Naive thymus-derived CD4-positive, alpha-beta T cell (primary cell): ENCODE data around the gene RTN4. TPM values are rescaled to one million over a fixed set of nuclear protein-coding genes. Genes with fewer than 3 reads are reported as not detected.

Experiments used
- ATAC-seq: fragments of 150-1000 bp; cut with Tn5 transposase; 2 replicates; pipeline ENCODE4 v1.10.0; 2021; ENCODE audit warnings: mild to moderate bottlenecking, moderate library complexity
- CTCF ChIA-PET: fragments of 350-600 bp; sonication (Branson Sonifier 250); formaldehyde crosslinking; loops from one replicate; lab custom pipeline; 2021; ENCODE audit warnings: antibody characterized with exemption; lab: Charles Lee
- POLR2A ChIA-PET: fragments of 350-600 bp; sonication (Branson Sonifier 250); formaldehyde crosslinking; loops from one replicate; lab custom pipeline; 2021; ENCODE audit warnings: antibody characterized with exemption, inconsistent platforms; lab: Charles Lee
- DNase-seq, 9 donors: peaks; one replicate each; pipeline versions ENCODE4 v3.0.0 to v3.0.0-alpha.2; 2020 to 2022; ENCODE audit warnings: mixed read lengths in 1 of 9
- H3K27ac ChIP-seq: one replicate; pipeline ENCODE4 v1.7.0; 2013; ENCODE audit warnings: mild to moderate bottlenecking, low read depth, low read length, moderate library complexity
- H3K27me3 ChIP-seq, 2 donors: one replicate each; pipeline ENCODE4 v1.7.0; 2013; ENCODE audit warnings: low read length in 2 of 2, mild to moderate bottlenecking in 2 of 2, moderate library complexity in 2 of 2; ENCODE audit not compliant: control insufficient read depth in 2 of 2, insufficient read depth in 2 of 2
- H3K36me3 ChIP-seq, 3 experiments: 1 replicate in 2 of 3; 2 replicates in 1 of 3; pipeline ENCODE4 v1.7.0; 2013; ENCODE audit warnings: low read length in 3 of 3, mild to moderate bottlenecking in 3 of 3, moderate library complexity in 1 of 3; ENCODE audit not compliant: insufficient read depth in 3 of 3, control insufficient read depth in 2 of 3
- H3K4me1 ChIP-seq, 2 donors: one replicate each; pipeline ENCODE4 v1.7.0; 2013; ENCODE audit warnings: low read length in 2 of 2, mild to moderate bottlenecking in 2 of 2, moderate library complexity in 1 of 2; ENCODE audit not compliant: control insufficient read depth in 2 of 2, insufficient read depth in 2 of 2
- H3K4me3 ChIP-seq: 2 replicates; pipeline ENCODE4 v1.7.0; 2013; ENCODE audit warnings: mild to moderate bottlenecking, low read length
- H3K9me3 ChIP-seq, 3 experiments: 1 replicate in 2 of 3; 2 replicates in 1 of 3; pipeline ENCODE4 v1.7.0; 2013; ENCODE audit warnings: low read length in 3 of 3; ENCODE audit not compliant: control insufficient read depth in 2 of 3
- H3K27ac Mint-ChIP-seq, 9 donors: one replicate each; pipeline ENCODE4 v1.8.0; 2020 to 2022; ENCODE audit warnings: mixed read lengths in 9 of 9, mild to moderate bottlenecking in 8 of 9, moderate library complexity in 5 of 9, inconsistent platforms in 2 of 9
- H3K27me3 Mint-ChIP-seq, 5 donors: one replicate each; pipeline ENCODE4 v1.8.0; 2021 to 2022; ENCODE audit warnings: mixed read lengths in 5 of 5, mild to moderate bottlenecking in 1 of 5
- H3K36me3 Mint-ChIP-seq, 5 donors: one replicate each; pipeline ENCODE4 v1.8.0; 2020 to 2022; ENCODE audit warnings: mixed read lengths in 5 of 5, mild to moderate bottlenecking in 3 of 5, inconsistent platforms in 1 of 5
- H3K4me1 Mint-ChIP-seq, 7 donors: one replicate each; pipeline ENCODE4 v1.8.0; 2020 to 2022; ENCODE audit warnings: mixed read lengths in 7 of 7, mild to moderate bottlenecking in 3 of 7, inconsistent platforms in 1 of 7
- H3K4me3 Mint-ChIP-seq, 10 donors: one replicate each; pipeline ENCODE4 v1.8.0; 2020 to 2022; ENCODE audit warnings: mild to moderate bottlenecking in 10 of 10, mixed read lengths in 10 of 10, moderate library complexity in 6 of 10, inconsistent platforms in 2 of 10
- H3K9me3 Mint-ChIP-seq, 11 donors: one replicate each; pipeline ENCODE4 v1.8.0; 2020 to 2022; ENCODE audit warnings: mixed read lengths in 11 of 11, mild to moderate bottlenecking in 4 of 11, inconsistent platforms in 1 of 11, moderate library complexity in 1 of 11
- intact Hi-C, 2 donors: fragments of 100-400 bp; cut with micrococcal nuclease; formaldehyde crosslinking; loops; one replicate each; pipeline ENCODE4 v1.15.1; 2023
- polyA plus RNA-seq, 2 donors: library from polyadenylated mRNA; unstranded; fragments of 300-500 nt; fragmentation: Illumina TruSeq; gene quantifications; one replicate each; pipeline ENCODE4 v1.2.3, GENCODE V29; 2021
- total RNA-seq, 6 experiments: library from RNA in 5 of 6; stranded (reverse) in 5 of 6; gene quantifications; 1 replicate in 5 of 6; 2 replicates in 1 of 6; pipeline ENCODE4 v1.2.3 and lab custom pipeline; 2021 to 2026

The RTN4 gene
- total and polyA plus RNA-seq, 7 experiments from 2014 or later = 59.6 to 126 (median 65.1) TPM

- Histone ChIP-seq H3K4me1 (peaks cover 5 to 21% of the 10 kb centered on the region in 2 donors), H3K27ac (no peak overlapping the region), H3K4me3 (no peak overlapping the region), H3K27me3 (no peaks in the 10 kb centered on the region), H3K9me3 (no peaks in the 10 kb centered on the region), H3K36me3 (no peaks in the 10 kb centered on the region)
- Mint-ChIP-seq H3K27ac (peak overlapping the region in 6 of 9 donors; percentile 9 to 78 (median 53)), H3K4me3 (peak overlapping the region in 7 of 10 donors; percentile 37 to 68 (median 58)), H3K4me1 (peaks cover 38 to 74% (median 65%) of the 10 kb centered on the region in 7 donors), H3K9me3 (peaks cover 0 to 29% (median 13%) of the 10 kb centered on the region in 11 donors), H3K36me3 (peaks cover 4 to 29% (median 25%) of the 10 kb centered on the region in 5 donors), H3K27me3 (no peaks in the 10 kb centered on the region)
- ATAC-seq = peak; percentile 87
- ChIA-PET POLR2A (interaction anchor here (0.6 to 2.2 kb wide), 4 partner anchors 17 to 502 kb away, joined by 3 to 7 read pairs (median 4); partner anchors contain the start of gene RTN4), CTCF (no interaction called here)
- peak in 6 of 9 donors; percentile 20 to 53 (median 45) for DNase-seq
- intact Hi-C loops = no loop called here
Observed at GRCh38 chr2:55033076-55033742, 17.0 kb downstream of the RTN4 start.

DNA sequence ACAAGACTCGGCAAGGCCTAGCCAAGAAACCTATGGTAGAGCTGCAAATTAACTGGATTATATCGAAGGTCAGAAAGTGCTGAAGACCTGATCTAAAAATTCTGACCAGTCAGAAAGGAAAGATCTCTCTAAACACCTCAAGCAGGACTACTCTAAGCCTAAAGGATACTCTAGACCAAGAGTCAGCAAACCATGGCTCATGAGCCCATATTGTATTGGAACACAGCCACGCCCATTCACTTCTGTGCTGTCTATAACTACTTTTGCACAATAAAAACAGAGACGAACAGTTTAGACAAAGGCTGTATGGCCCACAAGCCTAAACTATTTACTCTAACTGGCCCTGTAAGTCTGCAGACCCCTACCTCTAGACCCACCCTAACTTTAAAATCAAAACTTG is 18.7 kb downstream of the RTN4 start:
- Mint-ChIP-seq H3K27ac (peak overlapping the region in 2 of 9 donors; percentile 21 to 57), H3K36me3 (peaks cover 4 to 12% (median 9%) of the 10 kb centered on the region in 5 donors), H3K4me3 (peak overlapping the region in 1 of 10 donors; percentile 1), H3K4me1 (peaks cover 33 to 57% (median 52%) of the 10 kb centered on the region in 7 donors), H3K9me3 (peaks cover 0 to 14% (median 8%) of the 10 kb centered on the region in 11 donors), H3K27me3 (no peaks in the 10 kb centered on the region)
- Histone ChIP-seq H3K4me3 (no peak overlapping the region), H3K36me3 (no peaks in the 10 kb centered on the region), H3K27ac (no peak overlapping the region), H3K27me3 (no peaks in the 10 kb centered on the region), H3K4me1 (peaks cover 11 to 38% of the 10 kb centered on the region in 2 donors), H3K9me3 (no peaks in the 10 kb centered on the region)
- no peak for ATAC-seq
- DNase-seq = no peak
- CTCF ChIA-PET = no interaction called here
- POLR2A ChIA-PET = interaction anchor here (0.5 to 0.6 kb wide), 2 partner anchors 232 to 475 kb away, joined by 3 read pairs; no protein-coding TSS in a partner anchor
- intact Hi-C loops = no loop called here

GRCh38 chr2:55030766-55031165 is 19.5 kb downstream of the RTN4 start:
- no peaks in the 10 kb centered on the region for H3K27me3 Mint-ChIP-seq
- peaks cover 0 to 12% (median 6%) of the 10 kb centered on the region in 11 donors for H3K9me3 Mint-ChIP-seq
- intact Hi-C loops = no loop called here
- peaks cover 2 to 10% (median 6%) of the 10 kb centered on the region in 5 donors for H3K36me3 Mint-ChIP-seq
- no peak overlapping the region for H3K27ac ChIP-seq
- CTCF ChIA-PET = interaction anchor here (0.6 kb wide), 1 partner anchor 239 kb away, joined by 3 read pairs; no protein-coding TSS in a partner anchor
- peak overlapping the region in 1 of 10 donors; percentile 1 for H3K4me3 Mint-ChIP-seq
- H3K36me3 ChIP-seq = no peaks in the 10 kb centered on the region
- H3K27me3 ChIP-seq = no peaks in the 10 kb centered on the region
- POLR2A ChIA-PET = no interaction called here
- no peaks in the 10 kb centered on the region for H3K9me3 ChIP-seq
- H3K27ac Mint-ChIP-seq = peak overlapping the region in 2 of 9 donors; percentile 21 to 57
- ATAC-seq = no peak
- DNase-seq = no peak
- peaks cover 35 to 53% (median 48%) of the 10 kb centered on the region in 7 donors for H3K4me1 Mint-ChIP-seq
- no peak overlapping the region for H3K4me3 ChIP-seq
- H3K4me1 ChIP-seq = peaks cover 14 to 45% of the 10 kb centered on the region in 2 donors

- CTCF ChIA-PET = interaction anchor here (0.6 to 1.0 kb wide), 2 partner anchors 12 to 15 kb away, joined by 3 read pairs; no protein-coding TSS in a partner anchor
- ATAC-seq = no peak
- peak overlapping the region in 2 of 10 donors; percentile 27 to 36 for H3K4me3 Mint-ChIP-seq
Observed at GRCh38 chr2:55029098-55029497, 21.2 kb downstream of the RTN4 start.

DNA sequence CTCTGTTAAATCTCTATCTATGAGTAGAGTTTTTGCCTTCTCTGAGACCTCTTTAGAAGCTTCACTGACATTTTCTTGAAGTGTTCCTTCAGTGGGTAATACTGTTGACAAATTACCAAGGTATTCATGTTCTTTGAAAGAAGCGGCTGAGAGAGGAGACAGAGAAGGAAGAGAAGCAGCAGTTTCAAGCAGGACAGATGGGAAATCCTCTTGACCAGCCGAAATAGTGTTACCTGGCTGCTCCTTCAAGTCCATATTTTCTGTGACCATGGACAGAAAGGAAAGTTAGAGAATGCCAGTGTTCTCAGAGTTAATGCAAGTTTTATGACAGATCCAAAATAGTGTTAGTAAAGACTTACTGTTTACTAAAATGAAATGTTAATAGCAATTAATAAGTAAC is 23.0 kb downstream of the RTN4 start:
- peaks cover 0 to 3% (median 0%) of the 10 kb centered on the region in 11 donors for H3K9me3 Mint-ChIP-seq
- no peak overlapping the region for H3K4me3 Mint-ChIP-seq
- no peak overlapping the region for H3K4me3 ChIP-seq
- no peak for ATAC-seq
- peaks cover 12 to 19% (median 17%) of the 10 kb centered on the region in 7 donors for H3K4me1 Mint-ChIP-seq
- H3K27ac ChIP-seq = no peak overlapping the region
- intact Hi-C loops = no loop called here
- peaks cover 21 to 50% of the 10 kb centered on the region in 2 donors for H3K4me1 ChIP-seq
- H3K27me3 Mint-ChIP-seq = no peaks in the 10 kb centered on the region
- H3K36me3 Mint-ChIP-seq = peaks cover 0 to 5% (median 0%) of the 10 kb centered on the region in 5 donors
- no peak overlapping the region for H3K27ac Mint-ChIP-seq
- ChIA-PET CTCF (interaction anchor here (1.3 to 4.2 kb wide), 3 partner anchors 21 to 141 kb away, joined by 5 to 17 read pairs (median 7); partner anchors contain the start of gene RTN4), POLR2A (interaction anchor here (3.0 kb wide), 1 partner anchor 23 kb away, joined by 12 read pairs; the partner anchor contains the start of gene RTN4)
- H3K9me3 ChIP-seq = no peaks in the 10 kb centered on the region
- no peak for DNase-seq
- H3K27me3 ChIP-seq = no peaks in the 10 kb centered on the region
- H3K36me3 ChIP-seq = no peaks in the 10 kb centered on the region

More at GRCh38 chr2:55029098-55029497, 21.2 kb downstream of the RTN4 start:
- no peaks in the 10 kb centered on the region for H3K9me3 ChIP-seq
- H3K4me1 Mint-ChIP-seq = peaks cover 24 to 36% (median 31%) of the 10 kb centered on the region in 7 donors
- peaks cover 0 to 5% (median 0%) of the 10 kb centered on the region in 5 donors for H3K36me3 Mint-ChIP-seq
- peak overlapping the region in 4 of 9 donors; percentile 8 to 28 (median 23) for H3K27ac Mint-ChIP-seq
- POLR2A ChIA-PET = interaction anchor here (1.1 kb wide), 1 partner anchor 21 kb away, joined by 5 read pairs; the partner anchor contains the start of gene RTN4
- H3K9me3 Mint-ChIP-seq = peaks cover 0 to 3% (median 0%) of the 10 kb centered on the region in 11 donors
- peaks cover 24 to 54% of the 10 kb centered on the region in 2 donors for H3K4me1 ChIP-seq
- H3K36me3 ChIP-seq = no peaks in the 10 kb centered on the region
- no peaks in the 10 kb centered on the region for H3K27me3 ChIP-seq
- H3K27me3 Mint-ChIP-seq = no peaks in the 10 kb centered on the region
- intact Hi-C loops = no loop called here
- no peak overlapping the region for H3K4me3 ChIP-seq
- H3K27ac ChIP-seq = no peak overlapping the region
- DNase-seq = no peak

DNA sequence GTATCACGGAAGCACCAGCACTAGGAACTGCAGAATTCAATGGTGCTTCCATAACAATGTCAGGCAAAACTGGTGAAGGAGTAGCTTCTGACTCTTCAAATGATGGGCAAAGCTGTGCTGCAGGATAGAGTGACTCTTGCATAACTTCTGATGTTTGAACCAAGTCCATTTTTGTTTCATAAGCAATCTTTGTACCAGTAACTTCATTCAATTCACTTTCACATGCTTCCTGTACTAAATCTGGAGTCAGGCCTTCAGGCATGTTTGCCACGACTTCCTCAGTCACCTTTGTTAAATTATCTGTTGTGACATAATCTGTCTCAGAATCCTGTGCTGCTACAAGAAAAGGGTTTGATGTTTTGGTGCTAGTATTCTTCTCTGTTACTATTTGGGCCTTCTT is 24.0 kb downstream of the RTN4 start:
- H3K4me3 Mint-ChIP-seq = no peak overlapping the region
- no peaks in the 10 kb centered on the region for H3K9me3 ChIP-seq
- no peaks in the 10 kb centered on the region for H3K27me3 Mint-ChIP-seq
- no peaks in the 10 kb centered on the region for H3K27me3 ChIP-seq
- H3K9me3 Mint-ChIP-seq = peaks cover 0 to 3% (median 0%) of the 10 kb centered on the region in 11 donors
- intact Hi-C loops = loop anchor here in 1 of 2 donors (1.0 kb wide), 2 partner anchors 11 to 16 kb away; no protein-coding TSS in a partner anchor
- no peak overlapping the region for H3K4me3 ChIP-seq
- ATAC-seq (no peak), DNase-seq (peak in 2 of 9 donors; percentile 30 to 37)
- H3K36me3 ChIP-seq = no peaks in the 10 kb centered on the region
- no peak overlapping the region for H3K27ac ChIP-seq
- H3K27ac Mint-ChIP-seq = no peak overlapping the region
- peaks cover 26 to 47% of the 10 kb centered on the region in 2 donors for H3K4me1 ChIP-seq
- ChIA-PET POLR2A (interaction anchor here (1.2 to 3.0 kb wide), 4 partner anchors 10 to 24 kb away, joined by 3 to 12 read pairs (median 7); partner anchors contain the start of gene RTN4), CTCF (interaction anchor here (0.6 to 4.2 kb wide), 6 partner anchors 9 to 147 kb away, joined by 3 to 17 read pairs (median 5); no protein-coding TSS in a partner anchor)
- peaks cover 4 to 12% (median 10%) of the 10 kb centered on the region in 7 donors for H3K4me1 Mint-ChIP-seq
- H3K36me3 Mint-ChIP-seq = peaks cover 0 to 5% (median 0%) of the 10 kb centered on the region in 5 donors
